GM12865 (cell line): Measurements from ENCODE around the gene KHSRP.

Source experiments
- DNase-seq: peaks from one replicate; pipeline ENCODE4 v3.0.0; 2010; ENCODE audit warnings: low read depth
- H3K4me3 ChIP-seq: 2 replicates; pipeline ENCODE4 v1.5.1; 2011; ENCODE audit warnings: mild to moderate bottlenecking, low read depth, low read length, control low read depth
- TF ChIP-seq, protein P1 (sequence below): IDR thresholded peaks from 2 replicates; pipeline ENCODE4 v1.5.1; 2011; ENCODE audit warnings: low read length, control low read depth, low read depth, inconsistent platforms; ENCODE audit not compliant: insufficient read depth; ENCODE audit errors: missing control alignments

The KHSRP gene

GRCh38 chr19:6372594-6373095 lies 52.0 kb downstream of the KHSRP start, which contains the start of gene ALKBH7:
Gene ALKBH7, plus strand, starts transcription at chr19:6372794. Its CDS starts 27 bp downstream, at chr19:6372821.
- TF ChIP-seq, protein P1, sequence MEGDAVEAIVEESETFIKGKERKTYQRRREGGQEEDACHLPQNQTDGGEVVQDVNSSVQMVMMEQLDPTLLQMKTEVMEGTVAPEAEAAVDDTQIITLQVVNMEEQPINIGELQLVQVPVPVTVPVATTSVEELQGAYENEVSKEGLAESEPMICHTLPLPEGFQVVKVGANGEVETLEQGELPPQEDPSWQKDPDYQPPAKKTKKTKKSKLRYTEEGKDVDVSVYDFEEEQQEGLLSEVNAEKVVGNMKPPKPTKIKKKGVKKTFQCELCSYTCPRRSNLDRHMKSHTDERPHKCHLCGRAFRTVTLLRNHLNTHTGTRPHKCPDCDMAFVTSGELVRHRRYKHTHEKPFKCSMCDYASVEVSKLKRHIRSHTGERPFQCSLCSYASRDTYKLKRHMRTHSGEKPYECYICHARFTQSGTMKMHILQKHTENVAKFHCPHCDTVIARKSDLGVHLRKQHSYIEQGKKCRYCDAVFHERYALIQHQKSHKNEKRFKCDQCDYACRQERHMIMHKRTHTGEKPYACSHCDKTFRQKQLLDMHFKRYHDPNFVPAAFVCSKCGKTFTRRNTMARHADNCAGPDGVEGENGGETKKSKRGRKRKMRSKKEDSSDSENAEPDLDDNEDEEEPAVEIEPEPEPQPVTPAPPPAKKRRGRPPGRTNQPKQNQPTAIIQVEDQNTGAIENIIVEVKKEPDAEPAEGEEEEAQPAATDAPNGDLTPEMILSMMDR: no peak
- H3K4me3 ChIP-seq: peak within 1 kb of the TSS; percentile 89
- DNase-seq: peak; percentile 100

- TF ChIP-seq, protein P1: no peak
- no peak overlapping the region for H3K4me3 ChIP-seq
- DNase-seq: no peak
Observed at GRCh38 chr19:6364353-6364752, 60.3 kb downstream of the KHSRP start.
